ENCODE measurements around the gene CD1D. TPM values are rescaled to one million over a fixed set of nuclear protein-coding genes. Genes with fewer than 3 reads are reported as not detected.

Gene CD1D
- total RNA-seq, 2 experiments from 2014 or later: not detected

GRCh38 chr1:158227904-158228623, 47.4 kb downstream of the CD1D start:
- Mint-ChIP-seq H3K9me3 (peaks cover 15% of the 10 kb centered on the region), H3K4me1 (ENCODE audit: low read depth) (no peaks in the 10 kb centered on the region), H3K27me3 (peaks cover 21% of the 10 kb centered on the region), H3K27ac (no peak overlapping the region), H3K4me3 (no peak overlapping the region), H3K36me3 (ENCODE audit: low read depth) (peaks cover 2% of the 10 kb centered on the region)
- ChIA-PET CTCF (no interaction called here), POLR2A (no interaction called here)
- intact Hi-C loops (cut with micrococcal nuclease): no loop called here
- TF ChIP-seq, protein P1, sequence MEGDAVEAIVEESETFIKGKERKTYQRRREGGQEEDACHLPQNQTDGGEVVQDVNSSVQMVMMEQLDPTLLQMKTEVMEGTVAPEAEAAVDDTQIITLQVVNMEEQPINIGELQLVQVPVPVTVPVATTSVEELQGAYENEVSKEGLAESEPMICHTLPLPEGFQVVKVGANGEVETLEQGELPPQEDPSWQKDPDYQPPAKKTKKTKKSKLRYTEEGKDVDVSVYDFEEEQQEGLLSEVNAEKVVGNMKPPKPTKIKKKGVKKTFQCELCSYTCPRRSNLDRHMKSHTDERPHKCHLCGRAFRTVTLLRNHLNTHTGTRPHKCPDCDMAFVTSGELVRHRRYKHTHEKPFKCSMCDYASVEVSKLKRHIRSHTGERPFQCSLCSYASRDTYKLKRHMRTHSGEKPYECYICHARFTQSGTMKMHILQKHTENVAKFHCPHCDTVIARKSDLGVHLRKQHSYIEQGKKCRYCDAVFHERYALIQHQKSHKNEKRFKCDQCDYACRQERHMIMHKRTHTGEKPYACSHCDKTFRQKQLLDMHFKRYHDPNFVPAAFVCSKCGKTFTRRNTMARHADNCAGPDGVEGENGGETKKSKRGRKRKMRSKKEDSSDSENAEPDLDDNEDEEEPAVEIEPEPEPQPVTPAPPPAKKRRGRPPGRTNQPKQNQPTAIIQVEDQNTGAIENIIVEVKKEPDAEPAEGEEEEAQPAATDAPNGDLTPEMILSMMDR (IDR thresholded peaks at IDR 0.05): no peak
- no peak for DNase-seq
- ATAC-seq: no peak

Other genes starting within 250 kb of the CD1D start
- gene KIRREL1, start 187.2 kb upstream of the CD1D start, total RNA-seq: under 1 TPM; 0.11 to 0.16 TPM
- under 1 TPM in 1 of 2 experiments, not detected in 1; 0.16 TPM for gene CD1A, start 73.5 kb downstream of the CD1D start, total RNA-seq
- gene CD1C, start 109.0 kb downstream of the CD1D start, total RNA-seq: under 1 TPM; 0.25 to 0.65 TPM
- not detected for gene CD1B, start 150.6 kb downstream of the CD1D start, total RNA-seq
- not detected for gene CD1E, start 173.0 kb downstream of the CD1D start, total RNA-seq
- gene OR10T2, start 218.6 kb downstream of the CD1D start, total RNA-seq: not detected
- not detected for gene OR10K2, start 245.3 kb downstream of the CD1D start, total RNA-seq